K562 treated with DMSO at 1 percent for 4 hours (cell line): ENCODE data around the gene BTBD16. TPM values are rescaled to one million over a fixed set of nuclear protein-coding genes. Genes with fewer than 3 reads are reported as not detected.

Experiments used
- total RNA-seq: library from RNA; unstranded; fragments of 300-600 nt; gene quantifications from 2 replicates; pipeline ENCODE4 v1.2.3, GENCODE V29; 2022; ENCODE audit not compliant: insufficient read depth

Gene BTBD16
- not detected in 2 replicates for total RNA-seq

DNA sequence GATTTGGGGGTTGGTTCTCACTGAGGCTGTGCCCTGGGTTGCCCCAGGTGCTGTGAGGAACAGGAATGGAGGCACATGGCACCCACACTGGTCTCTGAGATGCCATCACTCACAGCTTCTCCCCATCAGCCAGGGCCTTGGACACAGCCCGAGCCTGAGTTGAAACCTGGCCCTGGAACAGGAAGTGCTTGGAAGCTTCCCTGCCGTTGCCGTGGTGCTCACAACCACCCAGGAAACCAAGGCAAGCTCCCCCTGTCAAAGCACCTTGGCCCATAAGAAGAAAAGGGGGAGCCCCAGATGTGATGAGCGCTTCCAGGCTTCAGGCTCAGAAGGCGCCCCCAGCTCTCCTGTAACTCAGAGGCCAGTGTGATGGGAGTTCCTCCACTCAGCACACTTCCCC, at the start of gene BTBD16:
BTBD16 (plus strand) TSS at position 221 of the 400 bp plus-strand sequence. CDS start 3,786 bp downstream, outside the sequence.

GRCh38 chr10:122374237-122374858, 103.3 kb downstream of the BTBD16 start, which contains the start of gene PLEKHA1:
Gene PLEKHA1 (plus strand): TSS chr10:122374708. CDS start chr10:122393201, 18,493 bp downstream.

Other genes starting within 250 kb of the BTBD16 start
- 0.53 and 1.6 TPM in 2 replicates for gene PLEKHA1, start 103.4 kb downstream of the BTBD16 start, total RNA-seq
- not detected in 2 replicates for gene ARMS2, start 183.4 kb downstream of the BTBD16 start, total RNA-seq
- not detected in 2 replicates for gene HTRA1, start 190.3 kb downstream of the BTBD16 start, total RNA-seq